ENCODE results near the gene DACT2. TPM values are rescaled to one million over a fixed set of nuclear protein-coding genes. Genes with fewer than 3 reads are reported as not detected.
"Not testable (repeated sequence)": the region's sequence is repeated elsewhere in the genome, so short reads cannot be mapped to it uniquely, and the experiment has no call there.

DACT2 gene
- polyA plus RNA-seq, 1 experiment = not detected

DNA sequence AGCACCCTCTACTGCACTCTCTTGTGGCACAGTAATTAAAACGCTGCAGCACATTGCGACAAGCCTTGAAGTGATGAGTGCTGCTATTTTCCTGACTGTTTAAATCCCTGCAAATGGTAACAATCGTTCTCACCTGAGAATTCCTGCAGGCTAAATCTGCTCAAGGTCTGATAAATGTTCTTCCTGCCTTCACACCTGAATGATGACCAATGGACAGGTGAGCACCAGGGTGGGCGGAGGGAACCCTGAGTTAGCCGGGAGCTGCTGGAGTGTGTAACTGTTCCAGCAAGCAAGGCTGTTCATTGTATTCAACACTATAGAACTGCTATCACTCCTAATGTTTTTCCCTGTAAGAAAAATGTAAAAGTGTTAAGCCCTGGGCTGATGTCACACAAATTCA, 4.0 kb downstream of the DACT2 start:
- ChIA-PET CTCF (no interaction called here), POLR2A (no interaction called here)
- peaks cover 67% of the 10 kb centered on the region for H3K9me3 ChIP-seq (ENCODE audit: control insufficient read depth, insufficient read depth, low read length)
- H3K27ac ChIP-seq (ENCODE audit: low read depth, low read length) = no peak overlapping the region
- no peak for DNase-seq (ENCODE audit: low read depth, low spot score)
- TF ChIP-seq, protein P1, sequence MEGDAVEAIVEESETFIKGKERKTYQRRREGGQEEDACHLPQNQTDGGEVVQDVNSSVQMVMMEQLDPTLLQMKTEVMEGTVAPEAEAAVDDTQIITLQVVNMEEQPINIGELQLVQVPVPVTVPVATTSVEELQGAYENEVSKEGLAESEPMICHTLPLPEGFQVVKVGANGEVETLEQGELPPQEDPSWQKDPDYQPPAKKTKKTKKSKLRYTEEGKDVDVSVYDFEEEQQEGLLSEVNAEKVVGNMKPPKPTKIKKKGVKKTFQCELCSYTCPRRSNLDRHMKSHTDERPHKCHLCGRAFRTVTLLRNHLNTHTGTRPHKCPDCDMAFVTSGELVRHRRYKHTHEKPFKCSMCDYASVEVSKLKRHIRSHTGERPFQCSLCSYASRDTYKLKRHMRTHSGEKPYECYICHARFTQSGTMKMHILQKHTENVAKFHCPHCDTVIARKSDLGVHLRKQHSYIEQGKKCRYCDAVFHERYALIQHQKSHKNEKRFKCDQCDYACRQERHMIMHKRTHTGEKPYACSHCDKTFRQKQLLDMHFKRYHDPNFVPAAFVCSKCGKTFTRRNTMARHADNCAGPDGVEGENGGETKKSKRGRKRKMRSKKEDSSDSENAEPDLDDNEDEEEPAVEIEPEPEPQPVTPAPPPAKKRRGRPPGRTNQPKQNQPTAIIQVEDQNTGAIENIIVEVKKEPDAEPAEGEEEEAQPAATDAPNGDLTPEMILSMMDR (IDR thresholded peaks at IDR 0.05; ENCODE audit: low read depth, low read length) = no peak
- H3K27me3 ChIP-seq (ENCODE audit: control insufficient read depth, insufficient read depth, low read length) = no peaks in the 10 kb centered on the region
- H3K4me3 ChIP-seq (ENCODE audit: low read depth, low read length) = no peak overlapping the region

DNA sequence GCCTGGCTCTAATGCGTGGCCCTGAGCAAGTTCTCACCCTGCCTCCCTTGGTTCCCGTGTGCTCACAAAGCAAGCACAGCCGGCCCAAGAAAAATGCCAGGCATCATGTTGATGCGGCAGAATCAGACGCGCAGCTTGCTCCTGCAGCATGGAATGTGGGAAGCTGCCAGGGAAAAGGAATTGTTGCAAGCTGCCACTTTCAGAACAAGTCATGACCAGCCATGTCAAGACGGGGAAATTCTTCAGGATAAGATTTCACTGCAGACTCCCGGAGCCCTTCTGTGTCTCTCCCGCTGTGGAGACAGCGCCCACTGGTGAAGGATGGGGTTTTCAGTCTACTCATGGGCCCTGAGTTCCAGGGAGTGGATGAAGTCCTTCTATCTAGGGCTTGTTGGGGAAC, 4.6 kb downstream of the DACT2 start:
- peaks cover 71% of the 10 kb centered on the region for H3K9me3 ChIP-seq (ENCODE audit: control insufficient read depth, insufficient read depth, low read length)
- ChIA-PET CTCF (no interaction called here), POLR2A (no interaction called here)
- no peaks in the 10 kb centered on the region for H3K27me3 ChIP-seq (ENCODE audit: control insufficient read depth, insufficient read depth, low read length)
- no peak overlapping the region for H3K4me3 ChIP-seq (ENCODE audit: low read depth, low read length)
- no peak overlapping the region for H3K27ac ChIP-seq (ENCODE audit: low read depth, low read length)
- TF ChIP-seq, protein P1 (IDR thresholded peaks at IDR 0.05; ENCODE audit: low read depth, low read length) = no peak
- no peak for DNase-seq (ENCODE audit: low read depth, low spot score)

DNA sequence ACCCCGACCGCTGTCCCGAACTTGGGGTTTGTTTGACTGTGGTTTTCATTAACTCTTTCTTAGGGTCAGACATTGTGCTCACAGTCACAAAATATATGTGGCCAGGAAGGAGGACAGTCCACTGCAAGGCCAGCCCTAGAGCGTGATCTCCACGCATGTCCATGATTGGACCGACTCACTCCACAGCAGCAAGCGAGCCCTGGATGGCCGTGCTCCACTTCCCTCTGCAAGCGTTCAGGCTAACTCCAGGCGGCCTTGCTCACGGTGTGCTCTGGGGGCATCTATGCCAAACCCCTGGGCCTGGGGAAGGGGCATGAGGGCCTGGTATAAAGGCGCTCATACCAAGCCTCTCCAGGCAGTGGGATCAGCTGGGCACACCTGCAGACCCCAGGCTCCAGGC, 5.6 kb downstream of the DACT2 start:
- Histone ChIP-seq H3K9me3 (ENCODE audit: control insufficient read depth, insufficient read depth, low read length) (peaks cover 76% of the 10 kb centered on the region), H3K4me3 (ENCODE audit: low read depth, low read length) (no peak overlapping the region), H3K27ac (ENCODE audit: low read depth, low read length) (no peak overlapping the region), H3K27me3 (ENCODE audit: control insufficient read depth, insufficient read depth, low read length) (no peaks in the 10 kb centered on the region)
- CTCF ChIA-PET = no interaction called here
- no peak for DNase-seq (ENCODE audit: low read depth, low spot score)
- TF ChIP-seq, protein P1 (IDR thresholded peaks at IDR 0.05; ENCODE audit: low read depth, low read length) = no peak
- POLR2A ChIA-PET = no interaction called here

DNA sequence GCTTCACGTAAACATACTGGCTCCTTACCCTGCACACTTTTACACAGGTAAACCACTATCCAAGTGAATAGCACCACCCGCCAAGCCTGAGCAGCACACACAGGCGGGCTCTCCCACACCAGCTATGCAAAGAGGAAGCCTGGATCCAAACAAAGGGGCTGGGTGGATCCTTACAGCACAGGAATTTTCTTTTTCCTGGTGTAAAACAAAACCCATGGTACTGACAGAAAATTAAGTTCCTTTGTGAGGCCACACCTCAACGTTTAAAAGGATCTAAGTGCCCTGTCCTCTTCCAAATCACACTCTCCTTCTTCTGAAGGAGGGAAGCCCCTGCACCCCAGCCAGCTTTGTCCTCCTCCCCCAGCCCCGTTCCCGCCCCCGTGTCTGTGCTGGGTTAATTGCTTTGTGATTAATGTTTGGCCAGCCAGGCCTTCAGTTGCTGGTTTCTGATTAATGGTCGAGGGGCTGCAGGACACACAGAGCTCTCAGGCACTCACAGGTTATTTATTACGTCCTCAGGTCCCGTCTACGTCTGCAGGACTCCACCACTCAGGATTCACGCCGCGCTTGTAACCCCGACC, 6.1 kb downstream of the DACT2 start:
- ChIA-PET POLR2A (no interaction called here), CTCF (no interaction called here)
- Histone ChIP-seq H3K4me3 (ENCODE audit: low read depth, low read length) (no peak overlapping the region), H3K27me3 (ENCODE audit: control insufficient read depth, insufficient read depth, low read length) (no peaks in the 10 kb centered on the region), H3K27ac (ENCODE audit: low read depth, low read length) (no peak overlapping the region), H3K9me3 (ENCODE audit: control insufficient read depth, insufficient read depth, low read length) (peaks cover 76% of the 10 kb centered on the region)
- DNase-seq (ENCODE audit: low read depth, low spot score) = no peak
- TF ChIP-seq, protein P1 (IDR thresholded peaks at IDR 0.05; ENCODE audit: low read depth, low read length) = no peak

DNA sequence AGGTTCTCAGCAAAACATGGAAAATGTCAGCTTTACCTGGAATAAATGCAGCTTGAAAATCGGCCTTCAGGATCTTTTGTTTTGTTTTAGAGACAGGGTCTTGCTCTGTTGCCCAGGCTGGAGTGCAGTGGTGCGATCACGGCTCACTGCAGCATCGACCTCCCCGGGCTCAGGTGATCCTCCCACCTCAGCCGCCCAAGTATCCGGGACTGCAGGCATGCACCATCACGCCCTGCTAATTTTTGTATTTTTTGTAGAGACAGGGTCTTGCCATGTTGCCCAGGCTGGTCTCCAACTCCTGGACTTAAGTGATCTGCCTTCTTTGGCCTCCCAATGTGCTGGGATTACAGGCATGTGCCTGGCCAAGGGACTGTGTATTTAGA, 7.5 kb downstream of the DACT2 start:
- CTCF ChIA-PET; POLR2A ChIA-PET; DNase-seq (ENCODE audit: low read depth, low spot score); H3K27ac ChIP-seq (ENCODE audit: low read depth, low read length); H3K4me3 ChIP-seq (ENCODE audit: low read depth, low read length); H3K27me3 ChIP-seq (ENCODE audit: control insufficient read depth, insufficient read depth, low read length): not testable (repeated sequence)
- peaks cover 84% of the 10 kb centered on the region for H3K9me3 ChIP-seq (ENCODE audit: control insufficient read depth, insufficient read depth, low read length)

Measured in AG04450 (cell line).